Dendritic cell treated with granulocyte-macrophage colony-stimulating factor and Interleukin-4, amounts not matched to agents 40 ng/mL and 50 ng/mL, for 4 days (primary cell): Measurements from ENCODE around the gene NEDD1.

Experiments used
- H3K27ac Mint-ChIP-seq: one replicate; pipeline ENCODE4 v1.8.0; 2022; ENCODE audit warnings: mild to moderate bottlenecking, mixed read lengths
- H3K27me3 Mint-ChIP-seq: one replicate; pipeline ENCODE4 v1.8.0; 2022; ENCODE audit warnings: mild to moderate bottlenecking, mixed read lengths
- H3K36me3 Mint-ChIP-seq: one replicate; pipeline ENCODE4 v1.8.0; 2022; ENCODE audit warnings: low read depth, mixed read lengths
- H3K4me1 Mint-ChIP-seq: one replicate; pipeline ENCODE4 v1.8.0; 2022; ENCODE audit warnings: low read depth, mixed read lengths
- H3K4me3 Mint-ChIP-seq: one replicate; pipeline ENCODE4 v1.8.0; 2022; ENCODE audit warnings: mild to moderate bottlenecking, moderate library complexity, mixed read lengths
- H3K9me3 Mint-ChIP-seq: one replicate; pipeline ENCODE4 v1.8.0; 2022; ENCODE audit warnings: mixed read lengths
- intact Hi-C: fragments of 100-400 bp; cut with micrococcal nuclease; formaldehyde crosslinking; loops from one replicate; pipeline ENCODE4 v1.15.0; 2022

Gene NEDD1

GRCh38 chr12:96906849-96907670 is at the start of gene NEDD1:
NEDD1 (plus strand) TSS chr12:96907257; CDS start chr12:96909760, 2,503 bp downstream.
- Mint-ChIP-seq H3K27ac (peak within 1 kb of the TSS; percentile 91), H3K9me3 (no peaks in the 10 kb centered on the region), H3K4me3 (peak within 1 kb of the TSS; percentile 91), H3K36me3 (peaks cover 12% of the 10 kb centered on the region), H3K4me1 (peaks cover 36% of the 10 kb centered on the region), H3K27me3 (peaks cover 8% of the 10 kb centered on the region)
- intact Hi-C loops = loop anchor here (10.0 kb wide), 1 partner anchor 1702 kb away; no protein-coding TSS in a partner anchor

GRCh38 chr12:96858162-96858561 is 48.9 kb upstream of the NEDD1 start:
- Mint-ChIP-seq H3K4me3 (no peak overlapping the region), H3K36me3 (no peaks in the 10 kb centered on the region), H3K4me1 (no peaks in the 10 kb centered on the region), H3K27ac (no peak overlapping the region), H3K9me3 (peaks cover 22% of the 10 kb centered on the region), H3K27me3 (no peaks in the 10 kb centered on the region)
- intact Hi-C loops = no loop called here

GRCh38 chr12:96861656-96862055 is 45.4 kb upstream of the NEDD1 start:
- intact Hi-C loops = no loop called here
- peaks cover 1% of the 10 kb centered on the region for H3K27me3 Mint-ChIP-seq
- H3K27ac Mint-ChIP-seq = no peak overlapping the region
- no peaks in the 10 kb centered on the region for H3K4me1 Mint-ChIP-seq
- no peak overlapping the region for H3K4me3 Mint-ChIP-seq
- no peaks in the 10 kb centered on the region for H3K36me3 Mint-ChIP-seq
- H3K9me3 Mint-ChIP-seq = peaks cover 21% of the 10 kb centered on the region

GRCh38 chr12:96862326-96862725 is 44.7 kb upstream of the NEDD1 start:
- Mint-ChIP-seq H3K4me1 (no peaks in the 10 kb centered on the region), H3K27ac (no peak overlapping the region), H3K27me3 (peaks cover 1% of the 10 kb centered on the region), H3K9me3 (peaks cover 14% of the 10 kb centered on the region), H3K4me3 (no peak overlapping the region), H3K36me3 (no peaks in the 10 kb centered on the region)
- intact Hi-C loops = no loop called here

- Mint-ChIP-seq H3K4me1 (no peaks in the 10 kb centered on the region), H3K27me3 (peaks cover 1% of the 10 kb centered on the region), H3K36me3 (no peaks in the 10 kb centered on the region), H3K27ac (no peak overlapping the region), H3K4me3 (no peak overlapping the region), H3K9me3 (no peaks in the 10 kb centered on the region)
- intact Hi-C loops = no loop called here
Measured at GRCh38 chr12:96864335-96864734, 42.7 kb upstream of the NEDD1 start.

- Mint-ChIP-seq H3K36me3 (no peaks in the 10 kb centered on the region), H3K4me1 (no peaks in the 10 kb centered on the region), H3K4me3 (no peak overlapping the region), H3K27ac (no peak overlapping the region), H3K9me3 (no peaks in the 10 kb centered on the region), H3K27me3 (peaks cover 1% of the 10 kb centered on the region)
- intact Hi-C loops = no loop called here
Measured at GRCh38 chr12:96866801-96867590, 40.1 kb upstream of the NEDD1 start.

GRCh38 chr12:96870946-96871345 is 36.1 kb upstream of the NEDD1 start:
- Mint-ChIP-seq H3K27ac (no peak overlapping the region), H3K36me3 (no peaks in the 10 kb centered on the region), H3K9me3 (no peaks in the 10 kb centered on the region), H3K27me3 (no peaks in the 10 kb centered on the region), H3K4me3 (no peak overlapping the region), H3K4me1 (no peaks in the 10 kb centered on the region)
- intact Hi-C loops = no loop called here

GRCh38 chr12:96872961-96873360 is 34.1 kb upstream of the NEDD1 start:
- H3K36me3 Mint-ChIP-seq = no peaks in the 10 kb centered on the region
- peaks cover 2% of the 10 kb centered on the region for H3K27me3 Mint-ChIP-seq
- no peak overlapping the region for H3K4me3 Mint-ChIP-seq
- H3K27ac Mint-ChIP-seq = no peak overlapping the region
- intact Hi-C loops = no loop called here
- no peaks in the 10 kb centered on the region for H3K9me3 Mint-ChIP-seq
- no peaks in the 10 kb centered on the region for H3K4me1 Mint-ChIP-seq

- intact Hi-C loops = no loop called here
- H3K4me1 Mint-ChIP-seq = no peaks in the 10 kb centered on the region
- no peak overlapping the region for H3K4me3 Mint-ChIP-seq
- no peak overlapping the region for H3K27ac Mint-ChIP-seq
- H3K36me3 Mint-ChIP-seq = no peaks in the 10 kb centered on the region
- H3K9me3 Mint-ChIP-seq = no peaks in the 10 kb centered on the region
- peaks cover 2% of the 10 kb centered on the region for H3K27me3 Mint-ChIP-seq
Measured at GRCh38 chr12:96874211-96874610, 32.8 kb upstream of the NEDD1 start.

GRCh38 chr12:96876966-96877365 is 30.1 kb upstream of the NEDD1 start:
- no peak overlapping the region for H3K27ac Mint-ChIP-seq
- H3K4me1 Mint-ChIP-seq = no peaks in the 10 kb centered on the region
- no peak overlapping the region for H3K4me3 Mint-ChIP-seq
- intact Hi-C loops = no loop called here
- peaks cover 2% of the 10 kb centered on the region for H3K27me3 Mint-ChIP-seq
- H3K36me3 Mint-ChIP-seq = no peaks in the 10 kb centered on the region
- no peaks in the 10 kb centered on the region for H3K9me3 Mint-ChIP-seq

GRCh38 chr12:96878704-96879103 is 28.4 kb upstream of the NEDD1 start:
- Mint-ChIP-seq H3K36me3 (no peaks in the 10 kb centered on the region), H3K4me1 (no peaks in the 10 kb centered on the region), H3K27me3 (peaks cover 2% of the 10 kb centered on the region), H3K9me3 (no peaks in the 10 kb centered on the region), H3K4me3 (no peak overlapping the region), H3K27ac (no peak overlapping the region)
- intact Hi-C loops = no loop called here

GRCh38 chr12:96879301-96879700 is 27.8 kb upstream of the NEDD1 start:
- H3K9me3 Mint-ChIP-seq = no peaks in the 10 kb centered on the region
- no peaks in the 10 kb centered on the region for H3K4me1 Mint-ChIP-seq
- H3K36me3 Mint-ChIP-seq = no peaks in the 10 kb centered on the region
- H3K27ac Mint-ChIP-seq = no peak overlapping the region
- intact Hi-C loops = no loop called here
- H3K4me3 Mint-ChIP-seq = no peak overlapping the region
- H3K27me3 Mint-ChIP-seq = peaks cover 2% of the 10 kb centered on the region

- no peak overlapping the region for H3K27ac Mint-ChIP-seq
- no peaks in the 10 kb centered on the region for H3K36me3 Mint-ChIP-seq
- peaks cover 2% of the 10 kb centered on the region for H3K27me3 Mint-ChIP-seq
- no peaks in the 10 kb centered on the region for H3K4me1 Mint-ChIP-seq
- H3K4me3 Mint-ChIP-seq = no peak overlapping the region
- intact Hi-C loops = no loop called here
- H3K9me3 Mint-ChIP-seq = no peaks in the 10 kb centered on the region
Measured at GRCh38 chr12:96880220-96880619, 26.8 kb upstream of the NEDD1 start.

- Mint-ChIP-seq H3K27ac (no peak overlapping the region), H3K27me3 (peaks cover 2% of the 10 kb centered on the region), H3K9me3 (no peaks in the 10 kb centered on the region), H3K36me3 (no peaks in the 10 kb centered on the region), H3K4me1 (no peaks in the 10 kb centered on the region), H3K4me3 (no peak overlapping the region)
- intact Hi-C loops = no loop called here
Measured at GRCh38 chr12:96881608-96882007, 25.4 kb upstream of the NEDD1 start.
